Lower lobe of right lung (tissue), 2 donors: ENCODE measurements around the gene DGLUCY. TPM values are rescaled to one million over a fixed set of nuclear protein-coding genes. Genes with fewer than 3 reads are reported as not detected.

Source experiments
- ATAC-seq, 2 donors: fragments of 200-7000 bp; cut with Tn5 transposase; one replicate each; pipeline ENCODE4 v1.9.1; 2020 to 2022; ENCODE audit warnings: mild to moderate bottlenecking in 2 of 2, moderate library complexity in 2 of 2
- DNase-seq: peaks from one replicate; pipeline ENCODE4 v3.0.0-alpha.2; 2020
- H3K27ac ChIP-seq: fragments of 200-600 bp; one replicate; pipeline ENCODE4 v1.8.0; 2022
- H3K27me3 ChIP-seq: fragments of 200-600 bp; one replicate; pipeline ENCODE4 v1.8.0; 2022; ENCODE audit warnings: low read depth
- H3K36me3 ChIP-seq: fragments of 200-600 bp; one replicate; pipeline ENCODE4 v1.8.0; 2022; ENCODE audit warnings: mild to moderate bottlenecking
- H3K4me1 ChIP-seq: fragments of 200-600 bp; one replicate; pipeline ENCODE4 v1.8.0; 2022
- H3K4me3 ChIP-seq: fragments of 200-600 bp; one replicate; pipeline ENCODE4 v1.8.0; 2022; ENCODE audit warnings: mild to moderate bottlenecking
- H3K9me3 ChIP-seq: fragments of 200-600 bp; one replicate; pipeline ENCODE4 v1.8.0; 2022
- intact Hi-C: fragments of 100-400 bp; cut with DNase I; formaldehyde crosslinking; loops from one replicate; pipeline ENCODE4 v1.11.0; 2022
- long read RNA-seq: library from polyadenylated mRNA; unstranded; transcript quantifications from one replicate; pipeline ENCODE4 v2.0.0, GENCODE V29; 2021
- total RNA-seq: library from RNA; stranded (reverse); fragmentation: NEBNext Ultra II Directional; extraction: Animal tissue kit (Norgen Biotek cat#: 25700); gene quantifications from one replicate; pipeline ENCODE4 v1.2.1, GENCODE V29; 2021
- TF ChIP-seq, protein P1 (sequence below): fragments of 200-600 bp; IDR thresholded peaks from one replicate; pipeline ENCODE4 v1.8.0; 2022; ENCODE audit warnings: antibody characterized with exemption, mild to moderate bottlenecking
- donor health status: DM: no; HTN: yes; CAD: no; lungs with severe emphysema.

DGLUCY gene
- 102 TPM for total RNA-seq
- long read RNA-seq, transcript DGLUCY-201 (14 exons, 2,967 nt) = major isoform, 12 of 114 reads
- long read RNA-seq, partial matches to known transcripts = 22 of 114 reads
- long read RNA-seq, other reads (novel, unspliced or antisense) = 79 of 114 reads

DNA sequence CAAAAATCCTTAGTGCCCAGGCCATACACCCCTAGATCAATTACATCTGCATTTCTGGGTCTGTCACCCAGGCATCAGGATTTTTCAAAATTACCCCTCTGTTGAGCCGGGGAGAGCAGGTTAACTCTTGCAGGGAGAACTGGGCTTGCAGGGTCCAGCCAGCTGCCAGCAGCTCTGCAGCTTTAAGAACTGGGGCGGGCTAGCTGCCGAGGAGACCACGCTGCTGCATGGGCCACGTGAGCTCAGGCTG lies at the start of gene DGLUCY:
TSS of gene DGLUCY (plus strand) at position 245 of the 250 bp plus-strand sequence. CDS start 46,222 bp downstream, outside the sequence.
- no peaks in the 10 kb centered on the region for H3K27me3 ChIP-seq
- peak; percentile 90 to 93 for ATAC-seq
- peak within 1 kb of the TSS; percentile 97 for H3K27ac ChIP-seq
- DNase-seq = peak; percentile 88
- TF ChIP-seq, protein P1, sequence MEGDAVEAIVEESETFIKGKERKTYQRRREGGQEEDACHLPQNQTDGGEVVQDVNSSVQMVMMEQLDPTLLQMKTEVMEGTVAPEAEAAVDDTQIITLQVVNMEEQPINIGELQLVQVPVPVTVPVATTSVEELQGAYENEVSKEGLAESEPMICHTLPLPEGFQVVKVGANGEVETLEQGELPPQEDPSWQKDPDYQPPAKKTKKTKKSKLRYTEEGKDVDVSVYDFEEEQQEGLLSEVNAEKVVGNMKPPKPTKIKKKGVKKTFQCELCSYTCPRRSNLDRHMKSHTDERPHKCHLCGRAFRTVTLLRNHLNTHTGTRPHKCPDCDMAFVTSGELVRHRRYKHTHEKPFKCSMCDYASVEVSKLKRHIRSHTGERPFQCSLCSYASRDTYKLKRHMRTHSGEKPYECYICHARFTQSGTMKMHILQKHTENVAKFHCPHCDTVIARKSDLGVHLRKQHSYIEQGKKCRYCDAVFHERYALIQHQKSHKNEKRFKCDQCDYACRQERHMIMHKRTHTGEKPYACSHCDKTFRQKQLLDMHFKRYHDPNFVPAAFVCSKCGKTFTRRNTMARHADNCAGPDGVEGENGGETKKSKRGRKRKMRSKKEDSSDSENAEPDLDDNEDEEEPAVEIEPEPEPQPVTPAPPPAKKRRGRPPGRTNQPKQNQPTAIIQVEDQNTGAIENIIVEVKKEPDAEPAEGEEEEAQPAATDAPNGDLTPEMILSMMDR = no peak
- H3K4me3 ChIP-seq = peak within 1 kb of the TSS; percentile 87
- peaks cover 49% of the 10 kb centered on the region for H3K4me1 ChIP-seq
- no peaks in the 10 kb centered on the region for H3K36me3 ChIP-seq
- no peaks in the 10 kb centered on the region for H3K9me3 ChIP-seq
- intact Hi-C loops = no loop called here

DNA sequence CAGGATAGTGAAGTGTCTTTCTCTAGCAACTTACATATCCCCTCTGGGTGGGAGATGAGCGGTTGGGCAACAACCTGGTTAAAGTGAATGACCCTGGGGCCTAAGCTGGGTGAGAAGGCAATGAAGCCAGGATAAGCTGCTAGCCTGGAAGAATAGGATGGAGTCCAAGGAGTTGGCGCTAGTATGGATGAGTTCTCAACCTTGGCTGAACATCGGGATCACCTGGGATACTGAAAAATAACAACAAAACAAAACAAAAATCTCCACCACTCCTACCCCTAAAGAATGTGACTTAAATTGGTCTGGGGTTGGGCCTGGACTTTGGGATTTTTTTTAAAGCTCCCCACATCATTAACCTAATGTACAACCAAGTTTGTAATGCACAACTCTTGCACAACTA lies 48.6 kb upstream of the DGLUCY start:
- Histone ChIP-seq H3K27me3 (no peaks in the 10 kb centered on the region), H3K4me3 (no peak overlapping the region), H3K27ac (no peak overlapping the region), H3K9me3 (no peaks in the 10 kb centered on the region), H3K36me3 (no peaks in the 10 kb centered on the region), H3K4me1 (peaks cover 21% of the 10 kb centered on the region)
- no peak for DNase-seq
- intact Hi-C loops = no loop called here
- ATAC-seq = no peak
- TF ChIP-seq, protein P1 = no peak

- Histone ChIP-seq H3K9me3 (no peaks in the 10 kb centered on the region), H3K4me1 (peaks cover 10% of the 10 kb centered on the region), H3K36me3 (no peaks in the 10 kb centered on the region), H3K4me3 (no peak overlapping the region), H3K27me3 (no peaks in the 10 kb centered on the region), H3K27ac (no peak overlapping the region)
- DNase-seq (no peak), ATAC-seq (no peak)
- intact Hi-C loops = no loop called here
- TF ChIP-seq, protein P1 = no peak
Observed at GRCh38 chr14:91067186-91067585, 46.7 kb upstream of the DGLUCY start.

GRCh38 chr14:91068642-91069041 lies 45.2 kb upstream of the DGLUCY start:
- H3K4me3 ChIP-seq = no peak overlapping the region
- DNase-seq = no peak
- no peaks in the 10 kb centered on the region for H3K36me3 ChIP-seq
- H3K27ac ChIP-seq = no peak overlapping the region
- peaks cover 4% of the 10 kb centered on the region for H3K4me1 ChIP-seq
- ATAC-seq = no peak
- no peaks in the 10 kb centered on the region for H3K9me3 ChIP-seq
- intact Hi-C loops = no loop called here
- H3K27me3 ChIP-seq = no peaks in the 10 kb centered on the region
- TF ChIP-seq, protein P1 = no peak

DNA sequence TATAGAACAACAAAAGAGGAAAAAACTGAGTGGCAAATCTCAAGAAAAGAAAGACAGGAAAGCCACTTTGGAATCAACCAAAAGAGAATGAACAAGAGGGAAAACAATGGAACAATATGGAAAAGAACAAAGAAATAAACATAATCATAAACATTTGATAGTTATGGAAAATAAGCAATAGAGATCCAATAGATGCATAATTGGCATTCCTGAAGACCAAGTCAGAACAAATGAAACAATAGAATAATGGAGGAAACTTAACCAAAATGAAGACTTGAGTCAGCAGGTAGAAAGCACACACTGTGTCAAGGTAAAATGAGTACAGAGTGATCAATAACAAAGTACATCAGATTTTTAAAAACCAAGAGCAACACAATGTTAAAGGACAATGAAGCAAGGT lies 43.3 kb upstream of the DGLUCY start:
- ATAC-seq = no peak
- TF ChIP-seq, protein P1 = no peak
- Histone ChIP-seq H3K9me3 (no peaks in the 10 kb centered on the region), H3K27ac (no peak overlapping the region), H3K36me3 (no peaks in the 10 kb centered on the region), H3K4me3 (no peak overlapping the region), H3K4me1 (no peaks in the 10 kb centered on the region), H3K27me3 (no peaks in the 10 kb centered on the region)
- intact Hi-C loops = no loop called here
- DNase-seq = no peak

GRCh38 chr14:91075553-91075952 lies 38.3 kb upstream of the DGLUCY start:
- Histone ChIP-seq H3K4me1 (no peaks in the 10 kb centered on the region), H3K27me3 (no peaks in the 10 kb centered on the region), H3K4me3 (no peak overlapping the region), H3K27ac (no peak overlapping the region), H3K9me3 (no peaks in the 10 kb centered on the region), H3K36me3 (no peaks in the 10 kb centered on the region)
- TF ChIP-seq, protein P1 = no peak
- intact Hi-C loops = no loop called here
- ATAC-seq (no peak), DNase-seq (no peak)
